22Rv1 (cell line): Measurements from ENCODE around the gene VDR.

Source experiments
- CTCF ChIP-seq: fragments of 450-650 bp; IDR thresholded peaks from 2 replicates; pipeline ENCODE4 v1.5.1; 2017; ENCODE audit warnings: mild to moderate bottlenecking
- ZFX ChIP-seq: fragments of 450-650 bp; IDR thresholded peaks from 2 replicates; pipeline ENCODE4 v1.6.1; 2017; ENCODE audit warnings: antibody characterized with exemption, borderline replicate concordance

- TF ChIP-seq CTCF = no peak
- TF ChIP-seq ZFX = no peak
These were observed 69.0 kb downstream of the VDR start for GRCh38 chr12:47835831-47836155.
